Mucosa of descending colon (tissue), 3 donors: ENCODE data around the gene ANKRD27. TPM values are rescaled to one million over a fixed set of nuclear protein-coding genes. Genes with fewer than 3 reads are reported as not detected.

Experiments
- ATAC-seq: fragments of 200-7000 bp; cut with Tn5 transposase; one replicate; pipeline ENCODE4 v1.9.1; 2020; ENCODE audit warnings: mild to moderate bottlenecking, moderate library complexity
- DNase-seq, 3 donors: peaks; one replicate each; pipeline ENCODE4 v3.0.0-alpha.2; 2020
- H3K36me3 ChIP-seq: fragments of 200-600 bp; one replicate; pipeline ENCODE4 v1.8.0; 2021; ENCODE audit warnings: low read depth, mild to moderate bottlenecking
- H3K4me1 ChIP-seq: fragments of 200-600 bp; one replicate; pipeline ENCODE4 v1.8.0; 2021; ENCODE audit warnings: low read depth, mild to moderate bottlenecking
- H3K4me3 ChIP-seq: fragments of 200-600 bp; one replicate; pipeline ENCODE4 v1.8.0; 2021; ENCODE audit warnings: mild to moderate bottlenecking
- H3K9me3 ChIP-seq: fragments of 200-600 bp; one replicate; pipeline ENCODE4 v1.8.0; 2021; ENCODE audit warnings: mild to moderate bottlenecking
- intact Hi-C, 2 donors: fragments of 100-400 bp; cut with DNase I in 1 of 2; cut with micrococcal nuclease in 1 of 2; formaldehyde crosslinking; loops; one replicate each; pipeline versions ENCODE4 v1.11.0 to v1.11.1; 2022; cut with DNase I, micrococcal nuclease
- total RNA-seq, 3 donors: library from RNA; stranded (reverse); fragmentation: NEBNext Ultra II Directional in 2 of 3; extraction: Animal tissue kit (Norgen Biotek cat#: 25700) in 2 of 3; gene quantifications; one replicate each; pipeline versions ENCODE4 v1.2.1 to v1.2.4, GENCODE V29; 2021 to 2023
- TF ChIP-seq, protein P1 (sequence below): fragments of 200-600 bp; IDR thresholded peaks from one replicate; pipeline ENCODE4 v1.8.0; 2022; ENCODE audit warnings: antibody characterized with exemption, mild to moderate bottlenecking
- donor health status: DM: no; HTN: no; CAD: no; lungs with moderate emphysema.
- donor health status: DM: no; HTN: no; CAD: no.
- donor health status: DM: no; HTN: yes; CAD: no.

Gene ANKRD27
- total RNA-seq, 3 donors from 2014 or later: 36.0 to 59.6 (median 41.1) TPM

DNA sequence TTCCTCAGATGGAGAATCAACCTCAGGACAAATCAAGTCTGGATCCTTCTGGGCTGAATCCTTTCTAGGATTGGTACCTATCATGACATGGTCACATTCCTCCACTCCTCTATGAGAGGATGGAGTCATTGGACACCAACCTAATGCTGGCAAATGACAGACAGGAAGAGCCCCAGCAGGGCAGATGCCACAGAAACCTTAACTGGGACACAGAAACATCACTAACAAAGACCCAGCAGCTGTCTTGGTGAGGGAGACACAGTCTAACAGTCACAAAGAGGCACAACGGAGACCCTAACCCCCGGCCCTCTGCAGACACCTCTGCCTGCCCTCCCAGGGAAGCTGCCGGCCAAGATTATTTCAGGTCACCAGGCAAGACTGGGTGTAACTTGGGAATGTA, 2.1 kb downstream of the ANKRD27 start:
- DNase-seq (no peak), ATAC-seq (no peak)
- H3K36me3 ChIP-seq: no peaks in the 10 kb centered on the region
- peaks cover 32% of the 10 kb centered on the region for H3K4me1 ChIP-seq
- H3K9me3 ChIP-seq: no peaks in the 10 kb centered on the region
- intact Hi-C loops: no loop called here
- TF ChIP-seq, protein P1, sequence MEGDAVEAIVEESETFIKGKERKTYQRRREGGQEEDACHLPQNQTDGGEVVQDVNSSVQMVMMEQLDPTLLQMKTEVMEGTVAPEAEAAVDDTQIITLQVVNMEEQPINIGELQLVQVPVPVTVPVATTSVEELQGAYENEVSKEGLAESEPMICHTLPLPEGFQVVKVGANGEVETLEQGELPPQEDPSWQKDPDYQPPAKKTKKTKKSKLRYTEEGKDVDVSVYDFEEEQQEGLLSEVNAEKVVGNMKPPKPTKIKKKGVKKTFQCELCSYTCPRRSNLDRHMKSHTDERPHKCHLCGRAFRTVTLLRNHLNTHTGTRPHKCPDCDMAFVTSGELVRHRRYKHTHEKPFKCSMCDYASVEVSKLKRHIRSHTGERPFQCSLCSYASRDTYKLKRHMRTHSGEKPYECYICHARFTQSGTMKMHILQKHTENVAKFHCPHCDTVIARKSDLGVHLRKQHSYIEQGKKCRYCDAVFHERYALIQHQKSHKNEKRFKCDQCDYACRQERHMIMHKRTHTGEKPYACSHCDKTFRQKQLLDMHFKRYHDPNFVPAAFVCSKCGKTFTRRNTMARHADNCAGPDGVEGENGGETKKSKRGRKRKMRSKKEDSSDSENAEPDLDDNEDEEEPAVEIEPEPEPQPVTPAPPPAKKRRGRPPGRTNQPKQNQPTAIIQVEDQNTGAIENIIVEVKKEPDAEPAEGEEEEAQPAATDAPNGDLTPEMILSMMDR: no peak
- H3K4me3 ChIP-seq: no peak overlapping the region

DNA sequence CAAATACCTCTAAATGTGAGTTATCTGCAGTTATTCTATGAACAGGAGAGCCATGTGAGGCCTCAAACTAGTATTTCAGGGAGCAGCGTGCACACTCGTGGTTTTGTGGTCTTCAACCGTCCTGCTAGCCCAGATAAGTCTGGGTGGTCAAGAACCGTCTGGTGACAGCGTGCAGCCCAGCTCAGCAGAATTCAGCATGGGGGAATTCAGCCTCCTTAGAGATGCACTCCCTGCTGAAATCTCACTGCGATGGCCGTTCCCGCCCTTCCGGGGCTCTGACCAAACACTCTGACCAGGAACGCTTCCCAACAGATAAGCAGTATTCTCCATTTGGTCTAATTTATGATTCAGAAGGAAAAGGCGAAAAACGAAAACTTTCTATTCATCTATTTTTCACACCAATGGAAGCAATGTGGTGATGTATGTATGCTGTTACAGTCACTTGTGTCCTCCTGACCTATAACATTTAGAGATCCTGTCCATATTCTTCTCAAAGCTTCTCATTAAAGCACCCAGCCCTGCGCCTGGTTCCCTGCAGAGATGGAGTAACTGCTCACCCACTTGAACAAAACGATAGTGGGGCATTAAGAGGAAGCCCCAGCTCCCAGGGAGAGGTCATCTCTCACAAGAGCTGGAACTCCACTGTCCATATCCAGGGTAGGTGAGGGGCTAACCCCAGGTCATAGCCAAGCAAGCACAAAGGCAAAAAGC, 2.9 kb downstream of the ANKRD27 start:
- TF ChIP-seq, protein P1: no peak
- no peak overlapping the region for H3K4me3 ChIP-seq
- H3K9me3 ChIP-seq: no peaks in the 10 kb centered on the region
- ATAC-seq: no peak
- H3K4me1 ChIP-seq: peaks cover 31% of the 10 kb centered on the region
- intact Hi-C loops: no loop called here
- peak in 1 of 3 donors; percentile 7 for DNase-seq
- no peaks in the 10 kb centered on the region for H3K36me3 ChIP-seq

DNA sequence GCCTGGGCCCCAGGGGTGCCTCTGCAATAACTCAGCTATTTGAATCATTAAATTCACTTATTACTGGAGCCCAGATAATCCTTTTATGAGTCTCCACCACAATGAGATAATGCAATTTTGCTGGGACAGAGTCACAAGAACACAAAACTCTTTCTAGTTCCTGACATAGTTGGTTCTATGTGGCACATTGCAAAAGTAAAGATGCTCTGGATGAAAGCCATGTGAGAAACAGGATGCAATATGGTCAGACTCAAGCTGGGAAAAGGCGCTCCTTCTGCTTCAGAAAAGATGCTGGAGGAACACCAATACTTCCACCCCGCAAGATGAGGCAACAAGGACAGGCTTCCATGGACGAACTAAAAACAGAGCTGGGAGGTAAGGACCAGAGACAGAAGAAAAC, 5.7 kb downstream of the ANKRD27 start:
- intact Hi-C loops: no loop called here
- DNase-seq: no peak
- Histone ChIP-seq H3K36me3 (no peaks in the 10 kb centered on the region), H3K9me3 (no peaks in the 10 kb centered on the region), H3K4me1 (peaks cover 23% of the 10 kb centered on the region), H3K4me3 (no peak overlapping the region)
- ATAC-seq: no peak
- TF ChIP-seq, protein P1: no peak

DNA sequence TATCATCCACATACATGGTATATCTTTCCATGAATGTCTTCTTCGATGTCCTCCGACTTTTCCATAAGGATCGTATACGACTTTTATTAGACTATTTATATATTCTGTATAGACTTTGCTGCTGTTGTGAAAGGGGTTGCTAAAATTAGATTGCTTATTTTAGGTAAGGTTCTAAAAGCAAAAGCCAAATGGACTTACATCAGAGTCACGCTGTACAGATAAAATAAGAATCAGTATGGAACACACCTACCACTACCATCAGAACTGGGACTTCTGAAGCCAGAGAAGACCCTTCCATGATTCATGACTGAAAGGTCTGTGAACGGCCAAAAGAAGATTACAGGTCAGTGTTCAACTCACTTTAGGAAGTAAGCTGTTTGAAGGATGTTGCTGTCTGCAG, 8.9 kb downstream of the ANKRD27 start:
- ATAC-seq (no peak), DNase-seq (no peak)
- Histone ChIP-seq H3K36me3 (no peaks in the 10 kb centered on the region), H3K4me3 (no peak overlapping the region), H3K4me1 (peaks cover 13% of the 10 kb centered on the region), H3K9me3 (no peaks in the 10 kb centered on the region)
- intact Hi-C loops: no loop called here
- TF ChIP-seq, protein P1: no peak

DNA sequence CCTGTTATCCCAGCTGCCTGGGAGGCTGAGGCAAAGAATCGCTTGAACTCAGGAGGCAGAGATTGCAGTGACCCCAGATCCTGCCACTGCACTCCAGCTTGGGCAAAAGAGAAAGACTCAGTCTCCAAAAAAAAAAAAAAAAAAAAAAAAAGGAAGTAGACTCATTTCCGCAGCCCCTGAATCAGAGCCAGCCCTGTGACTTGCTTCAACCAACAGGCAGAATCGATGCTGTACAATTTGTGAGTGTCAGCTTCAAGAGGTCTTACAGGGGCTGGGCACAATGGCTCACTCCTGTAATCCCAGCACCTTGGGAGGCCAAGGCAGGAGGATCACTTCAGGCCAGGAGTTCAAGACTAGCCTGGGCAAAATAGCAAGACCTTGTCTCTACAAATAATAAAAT, 12.8 kb downstream of the ANKRD27 start:
- no peak for ATAC-seq
- Histone ChIP-seq H3K9me3 (no peaks in the 10 kb centered on the region), H3K4me3 (no peak overlapping the region), H3K4me1 (no peaks in the 10 kb centered on the region), H3K36me3 (no peaks in the 10 kb centered on the region)
- no peak for DNase-seq
- TF ChIP-seq, protein P1: no peak
- intact Hi-C loops: no loop called here
